Astrocyte of the cerebellum (primary cell): ENCODE measurements around the gene SNRPA.

Experiments used
- DNase-seq: peaks from one replicate; pipeline ENCODE4 v3.0.0-alpha.2; 2011; ENCODE audit warnings: low read depth
- H3K4me3 ChIP-seq: 2 replicates; pipeline ENCODE4 v1.5.1; 2011; ENCODE audit warnings: mild to moderate bottlenecking, low read depth, low read length, moderate library complexity
- CTCF ChIP-seq: IDR thresholded peaks from 2 replicates; pipeline ENCODE4 v1.5.1; 2012; ENCODE audit warnings: low read length, low read depth, moderate library complexity, mild to moderate bottlenecking; ENCODE audit errors: missing control alignments
- in situ Hi-C: cut with HindIII; loops from 2 replicates; pipeline ENCODE4 v1.10.0; 2017; ENCODE audit warnings: low sequenced_read_pairs

SNRPA gene

GRCh38 chr19:40797166-40797962, 46.4 kb downstream of the SNRPA start:
- no peak for TF ChIP-seq CTCF
- in situ Hi-C loops = no loop called here
- DNase-seq = no peak
- no peak overlapping the region for H3K4me3 ChIP-seq

GRCh38 chr19:40797963-40798682, 47.1 kb downstream of the SNRPA start:
- peak; percentile 55 for TF ChIP-seq CTCF
- in situ Hi-C loops = no loop called here
- peak overlapping the region; percentile 93 for H3K4me3 ChIP-seq
- DNase-seq = no peak

GRCh38 chr19:40798683-40799557, 47.9 kb downstream of the SNRPA start, which contains the start of gene EGLN2:
Gene EGLN2, plus strand, starts transcription at chr19:40799191. Its CDS starts 1,382 bp downstream, at chr19:40800573.
- TF ChIP-seq CTCF = no peak
- peak within 1 kb of the TSS; percentile 93 for H3K4me3 ChIP-seq
- in situ Hi-C loops = no loop called here
- peak; percentile 99 for DNase-seq

GRCh38 chr19:40799558-40800338, 48.7 kb downstream of the SNRPA start:
- H3K4me3 ChIP-seq = peak overlapping the region; percentile 93
- in situ Hi-C loops = no loop called here
- DNase-seq = no peak
- TF ChIP-seq CTCF = no peak

- in situ Hi-C loops = no loop called here
- DNase-seq = no peak
- TF ChIP-seq CTCF = no peak
- H3K4me3 ChIP-seq = peak overlapping the region; percentile 93
Measured at GRCh38 chr19:40800339-40800996, 49.5 kb downstream of the SNRPA start.
